Measurements from ENCODE around the gene TRAPPC12. TPM values are rescaled to one million over a fixed set of nuclear protein-coding genes. Genes with fewer than 3 reads are reported as not detected.

TRAPPC12 gene
- total RNA-seq, 4 donors from 2014 or later = 78.2 to 341 (median 183) TPM

GRCh38 chr2:3343012-3343411 is 36.5 kb upstream of the TRAPPC12 start:
- Histone ChIP-seq H3K4me3 (no peak overlapping the region), H3K9me3 (no peaks in the 10 kb centered on the region), H3K36me3 (no peaks in the 10 kb centered on the region), H3K27me3 (no peaks in the 10 kb centered on the region), H3K27ac (no peak overlapping the region), H3K4me1 (no peaks in the 10 kb centered on the region)
- TF ChIP-seq EP300 (IDR thresholded peaks at IDR 0.05; ENCODE audit: low read depth) = no peak
- TF ChIP-seq, protein P1, sequence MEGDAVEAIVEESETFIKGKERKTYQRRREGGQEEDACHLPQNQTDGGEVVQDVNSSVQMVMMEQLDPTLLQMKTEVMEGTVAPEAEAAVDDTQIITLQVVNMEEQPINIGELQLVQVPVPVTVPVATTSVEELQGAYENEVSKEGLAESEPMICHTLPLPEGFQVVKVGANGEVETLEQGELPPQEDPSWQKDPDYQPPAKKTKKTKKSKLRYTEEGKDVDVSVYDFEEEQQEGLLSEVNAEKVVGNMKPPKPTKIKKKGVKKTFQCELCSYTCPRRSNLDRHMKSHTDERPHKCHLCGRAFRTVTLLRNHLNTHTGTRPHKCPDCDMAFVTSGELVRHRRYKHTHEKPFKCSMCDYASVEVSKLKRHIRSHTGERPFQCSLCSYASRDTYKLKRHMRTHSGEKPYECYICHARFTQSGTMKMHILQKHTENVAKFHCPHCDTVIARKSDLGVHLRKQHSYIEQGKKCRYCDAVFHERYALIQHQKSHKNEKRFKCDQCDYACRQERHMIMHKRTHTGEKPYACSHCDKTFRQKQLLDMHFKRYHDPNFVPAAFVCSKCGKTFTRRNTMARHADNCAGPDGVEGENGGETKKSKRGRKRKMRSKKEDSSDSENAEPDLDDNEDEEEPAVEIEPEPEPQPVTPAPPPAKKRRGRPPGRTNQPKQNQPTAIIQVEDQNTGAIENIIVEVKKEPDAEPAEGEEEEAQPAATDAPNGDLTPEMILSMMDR (IDR thresholded peaks at IDR 0.05) = no peak
- TF ChIP-seq POLR2A (IDR thresholded peaks at IDR 0.05) = no peak
- no peak for TF ChIP-seq POLR2AphosphoS5 (IDR thresholded peaks at IDR 0.05)
- intact Hi-C loops (cut with DNase I; ENCODE audit: low total_unique reads) (no loop called here), in situ Hi-C loops (cut with MboI; ENCODE audit: low pct_ligation_motif_present in 1 of 4, low pct_unique_long_range_greater_than_20kb in 1 of 4, low sequenced_read_pairs in 3 of 4) (no loop called here)
- 95 to 100% methylated on average over 5 to 9 of the region's 11 CpGs for whole genome bisulfite sequencing, 2 donors (ENCODE audit: low coverage in 1 of 2)
- no peak for DNase-seq

- TF ChIP-seq, protein P1 (IDR thresholded peaks at IDR 0.05) = no peak
- TF ChIP-seq POLR2A (IDR thresholded peaks at IDR 0.05) (no peak), POLR2AphosphoS5 (IDR thresholded peaks at IDR 0.05) (no peak), EP300 (IDR thresholded peaks at IDR 0.05; ENCODE audit: low read depth) (no peak)
- Histone ChIP-seq H3K4me3 (no peak overlapping the region), H3K4me1 (no peaks in the 10 kb centered on the region), H3K9me3 (no peaks in the 10 kb centered on the region), H3K27me3 (no peaks in the 10 kb centered on the region), H3K36me3 (no peaks in the 10 kb centered on the region), H3K27ac (no peak overlapping the region)
- in situ Hi-C loops (cut with MboI; ENCODE audit: low pct_ligation_motif_present in 1 of 4, low pct_unique_long_range_greater_than_20kb in 1 of 4, low sequenced_read_pairs in 3 of 4) = no loop called here
- intact Hi-C loops (cut with DNase I; ENCODE audit: low total_unique reads) = no loop called here
- 90 to 92% methylated on average over 2 to 6 of the region's 6 CpGs for WGBS, 2 donors (ENCODE audit: low coverage in 1 of 2)
- DNase-seq = no peak
Measured at GRCh38 chr2:3344897-3345296, 34.6 kb upstream of the TRAPPC12 start.

- no peaks in the 10 kb centered on the region for H3K36me3 ChIP-seq
- DNase-seq = no peak
- H3K27me3 ChIP-seq = no peaks in the 10 kb centered on the region
- H3K9me3 ChIP-seq = no peaks in the 10 kb centered on the region
- H3K4me1 ChIP-seq = no peaks in the 10 kb centered on the region
- H3K4me3 ChIP-seq = no peak overlapping the region
- TF ChIP-seq, protein P1 (IDR thresholded peaks at IDR 0.05) = no peak
- TF ChIP-seq EP300 (IDR thresholded peaks at IDR 0.05; ENCODE audit: low read depth) = no peak
- no peak for TF ChIP-seq POLR2A (IDR thresholded peaks at IDR 0.05)
- TF ChIP-seq POLR2AphosphoS5 (IDR thresholded peaks at IDR 0.05) = no peak
- in situ Hi-C loops (cut with MboI; ENCODE audit: low pct_ligation_motif_present in 1 of 4, low pct_unique_long_range_greater_than_20kb in 1 of 4, low sequenced_read_pairs in 3 of 4) = no loop called here
- 92 to 93% methylated on average over 2 to 7 of the region's 7 CpGs for WGBS, 2 donors (ENCODE audit: low coverage in 1 of 2)
- no peak overlapping the region for H3K27ac ChIP-seq
- intact Hi-C loops (cut with DNase I; ENCODE audit: low total_unique reads) = no loop called here
Measured at GRCh38 chr2:3345621-3346020, 33.9 kb upstream of the TRAPPC12 start.

- no peak for DNase-seq
- in situ Hi-C loops (cut with MboI; ENCODE audit: low pct_ligation_motif_present in 1 of 4, low pct_unique_long_range_greater_than_20kb in 1 of 4, low sequenced_read_pairs in 3 of 4) (no loop called here), intact Hi-C loops (cut with DNase I; ENCODE audit: low total_unique reads) (no loop called here)
- WGBS, 2 donors (ENCODE audit: low coverage in 1 of 2) = 96% methylated on average over 12 of the region's 12 CpGs; no CpG with 5 or more reads in 1 of the 2 donors
- no peaks in the 10 kb centered on the region for H3K36me3 ChIP-seq
- H3K4me3 ChIP-seq = no peak overlapping the region
- no peaks in the 10 kb centered on the region for H3K27me3 ChIP-seq
- no peaks in the 10 kb centered on the region for H3K9me3 ChIP-seq
- no peaks in the 10 kb centered on the region for H3K4me1 ChIP-seq
- TF ChIP-seq, protein P1 (IDR thresholded peaks at IDR 0.05) = no peak
- TF ChIP-seq POLR2AphosphoS5 (IDR thresholded peaks at IDR 0.05) (no peak), EP300 (IDR thresholded peaks at IDR 0.05; ENCODE audit: low read depth) (no peak)
- no peak overlapping the region for H3K27ac ChIP-seq
Measured at GRCh38 chr2:3348767-3349166, 30.7 kb upstream of the TRAPPC12 start.

Data from transverse colon (tissue), 4 donors.